Left lung (tissue), 10 donors: ENCODE data around the gene TALDO1. TPM values are rescaled to one million over a fixed set of nuclear protein-coding genes. Genes with fewer than 3 reads are reported as not detected.

Experiments used
- ATAC-seq: fragments of 200-7000 bp; cut with Tn5 transposase; one replicate; pipeline ENCODE4 v1.9.1; 2020; ENCODE audit warnings: moderate library complexity
- DNase-seq, 4 donors: peaks; one replicate each; pipeline ENCODE4 v3.0.0-alpha.2; 2013 to 2020
- H3K27ac ChIP-seq, 2 donors: fragments of 200-600 bp; sonication (generic) in 1 of 2; one replicate each; pipeline versions ENCODE4 v1.5.0 to v1.8.0; 2020 to 2021
- H3K27me3 ChIP-seq, 2 donors: fragments of 200-600 bp; sonication (generic) in 1 of 2; one replicate each; pipeline versions ENCODE4 v1.5.0 to v1.8.0; 2020 to 2021
- H3K36me3 ChIP-seq, 2 donors: fragments of 200-600 bp; sonication (generic) in 1 of 2; one replicate each; pipeline versions ENCODE4 v1.5.0 to v1.8.0; 2020 to 2021
- H3K4me1 ChIP-seq, 2 donors: fragments of 200-600 bp; one replicate each; pipeline ENCODE4 v1.8.0; 2021
- H3K4me3 ChIP-seq, 2 donors: fragments of 200-600 bp; sonication (generic) in 1 of 2; one replicate each; pipeline versions ENCODE4 v1.5.0 to v1.8.0; 2020 to 2021; ENCODE audit warnings: mild to moderate bottlenecking in 1 of 2
- H3K9me3 ChIP-seq, 2 donors: fragments of 200-600 bp; sonication (generic) in 1 of 2; one replicate each; pipeline versions ENCODE4 v1.5.0 to v1.8.0; 2020 to 2021
- CTCF ChIP-seq, 2 donors: fragments of 200-600 bp; sonication (generic) in 1 of 2; IDR thresholded peaks; one replicate each; pipeline versions ENCODE4 v1.5.0 to v1.8.0; 2021; ENCODE audit warnings: antibody characterized with exemption in 2 of 2
- intact Hi-C, 2 donors: fragments of 100-400 bp; cut with DNase I; formaldehyde crosslinking; loops; one replicate each; pipeline versions ENCODE4 v1.11.2 to v1.14.2; 2022
- polyA plus RNA-seq, 6 donors: library from polyadenylated mRNA; unstranded; fragments of 120-200 nt; gene quantifications; one replicate each; pipeline ENCODE4 v1.2.1, GENCODE V29; 2013; ENCODE audit not compliant: insufficient read length in 6 of 6
- total RNA-seq, 2 donors: library from RNA; stranded (reverse); fragmentation: NEBNext Ultra II Directional; extraction: Animal tissue kit (Norgen Biotek cat#: 25700); gene quantifications; one replicate each; pipeline ENCODE4 v1.2.1, GENCODE V29; 2021
- donor health status: DM: no; HTN: yes; CAD: no.
- donor health status: DM: no; HTN: no; CAD: no.

Gene TALDO1
- total and polyA plus RNA-seq, 8 donors, result 100 to 322 (median 119) TPM

GRCh38 chr11:776561-777287 is 29.5 kb downstream of the TALDO1 start:
- H3K27me3 ChIP-seq, result no peaks in the 10 kb centered on the region
- H3K4me1 ChIP-seq, result peaks cover 16 to 53% of the 10 kb centered on the region in 2 donors
- H3K27ac ChIP-seq, result peak overlapping the region; percentile 59 to 78
- peak overlapping the region; percentile 76 to 90 for H3K4me3 ChIP-seq
- ATAC-seq (peak; percentile 38), DNase-seq (peak in 1 of 4 donors; percentile 85)
- peaks cover 0 to 31% of the 10 kb centered on the region in 2 donors for H3K36me3 ChIP-seq
- intact Hi-C loops, result no loop called here
- no peaks in the 10 kb centered on the region for H3K9me3 ChIP-seq
- TF ChIP-seq CTCF (IDR thresholded peaks at IDR 0.05), result no peak

GRCh38 chr11:777288-778255 is 30.3 kb downstream of the TALDO1 start, which contains the start of gene GATD1:
TSS of gene GATD1 (minus strand) at chr11:777487. CDS start at chr11:777462, 25 bp downstream.
- H3K27ac ChIP-seq, result peak within 1 kb of the TSS; percentile 59 to 78
- peaks cover 16 to 53% of the 10 kb centered on the region in 2 donors for H3K4me1 ChIP-seq
- H3K27me3 ChIP-seq, result no peaks in the 10 kb centered on the region
- peaks cover 0 to 23% of the 10 kb centered on the region in 2 donors for H3K36me3 ChIP-seq
- peak; percentile 91 to 99 (median 92) for DNase-seq
- peak; percentile 90 for ATAC-seq
- intact Hi-C loops, result no loop called here
- H3K9me3 ChIP-seq, result no peaks in the 10 kb centered on the region
- no peak for TF ChIP-seq CTCF (IDR thresholded peaks at IDR 0.05)
- peak within 1 kb of the TSS; percentile 76 to 90 for H3K4me3 ChIP-seq

DNA sequence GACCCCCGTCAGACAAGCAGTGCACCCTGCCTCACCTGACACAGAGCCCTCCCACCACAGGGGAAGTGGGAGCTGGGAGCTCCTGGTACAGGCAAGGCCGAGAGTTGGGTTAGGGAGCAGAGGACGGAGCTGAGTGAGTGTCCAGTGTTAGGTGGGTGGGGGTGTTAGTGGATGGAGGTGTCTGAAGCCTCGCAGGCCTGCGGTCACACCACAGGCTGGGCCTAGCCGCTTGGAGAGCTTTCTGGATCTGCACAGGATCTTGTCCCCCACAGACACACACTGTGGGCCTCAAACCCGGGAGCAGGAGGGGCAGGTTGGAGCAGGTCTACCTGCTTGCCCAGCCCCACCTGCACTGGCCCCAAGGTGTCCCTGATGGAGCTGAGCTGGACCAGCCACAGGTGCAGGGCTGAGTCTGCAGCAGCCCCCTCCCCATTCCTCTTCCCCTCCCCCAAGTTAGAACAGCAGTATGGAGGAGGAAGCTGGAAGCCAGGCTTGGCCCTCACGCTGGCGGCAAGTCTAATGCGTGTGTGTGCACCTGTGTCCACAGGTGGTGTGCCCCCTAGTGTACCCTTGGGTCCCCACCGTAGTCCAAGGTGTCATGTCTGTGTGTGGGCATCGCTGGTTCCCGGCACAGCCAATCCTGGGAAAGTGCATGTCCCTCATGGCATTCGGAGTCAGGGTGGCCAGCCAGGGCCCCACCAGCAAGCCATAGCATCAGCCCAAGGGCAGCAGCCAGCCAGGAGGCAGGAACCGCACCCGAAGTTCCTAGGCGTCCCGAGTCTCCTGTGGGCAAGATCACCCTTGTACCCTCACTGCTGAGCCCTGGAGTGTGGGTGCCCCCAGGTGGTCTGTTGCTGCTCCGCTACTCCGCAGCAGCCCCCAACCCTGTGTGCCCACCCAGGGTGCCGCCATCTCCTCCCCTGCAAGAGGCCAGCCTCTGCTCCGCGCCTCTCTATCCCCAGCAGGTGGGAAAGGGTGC is 32.0 kb downstream of the TALDO1 start:
- Histone ChIP-seq H3K9me3 (no peaks in the 10 kb centered on the region), H3K27me3 (no peaks in the 10 kb centered on the region), H3K27ac (no peak overlapping the region), H3K36me3 (peaks cover 0 to 6% of the 10 kb centered on the region in 2 donors), H3K4me1 (peaks cover 16 to 53% of the 10 kb centered on the region in 2 donors), H3K4me3 (no peak overlapping the region)
- intact Hi-C loops, result no loop called here
- no peak for ATAC-seq
- no peak for DNase-seq
- TF ChIP-seq CTCF (IDR thresholded peaks at IDR 0.05), result no peak

- no peak for ATAC-seq
- no peak for DNase-seq
- peaks cover 16 to 45% of the 10 kb centered on the region in 2 donors for H3K4me1 ChIP-seq
- no peaks in the 10 kb centered on the region for H3K27me3 ChIP-seq
- H3K4me3 ChIP-seq, result no peak overlapping the region
- peaks cover 0 to 4% of the 10 kb centered on the region in 2 donors for H3K36me3 ChIP-seq
- no peaks in the 10 kb centered on the region for H3K9me3 ChIP-seq
- intact Hi-C loops, result no loop called here
- TF ChIP-seq CTCF (IDR thresholded peaks at IDR 0.05), result no peak
- H3K27ac ChIP-seq, result no peak overlapping the region
Observed at GRCh38 chr11:779955-780532, 32.8 kb downstream of the TALDO1 start.
